Glutamatergic neuron (in vitro differentiated cells): Measurements from ENCODE around the gene ASPM. TPM values are rescaled to one million over a fixed set of nuclear protein-coding genes. Genes with fewer than 3 reads are reported as not detected.

ENCODE experiments used
- DNase-seq: peaks from one replicate; pipeline ENCODE4 v3.0.0; 2022
- H3K27ac Mint-ChIP-seq: one replicate; pipeline ENCODE4 v1.8.0; 2020; ENCODE audit warnings: mild to moderate bottlenecking, mixed read lengths, inconsistent platforms; ENCODE audit not compliant: unreplicated experiment
- H3K27me3 Mint-ChIP-seq: one replicate; pipeline ENCODE4 v1.8.0; 2020; ENCODE audit warnings: mild to moderate bottlenecking, moderate library complexity, mixed read lengths, inconsistent platforms; ENCODE audit not compliant: unreplicated experiment
- H3K36me3 Mint-ChIP-seq: one replicate; pipeline ENCODE4 v1.8.0; 2020; ENCODE audit warnings: mild to moderate bottlenecking, mixed read lengths, inconsistent platforms; ENCODE audit not compliant: unreplicated experiment
- H3K4me1 Mint-ChIP-seq: one replicate; pipeline ENCODE4 v1.8.0; 2020; ENCODE audit warnings: mild to moderate bottlenecking, low read depth, mixed read lengths, inconsistent platforms; ENCODE audit not compliant: unreplicated experiment
- H3K4me3 Mint-ChIP-seq: one replicate; pipeline ENCODE4 v1.8.0; 2020; ENCODE audit warnings: mild to moderate bottlenecking, mixed read lengths, inconsistent platforms; ENCODE audit not compliant: unreplicated experiment
- H3K9me3 Mint-ChIP-seq: one replicate; pipeline ENCODE4 v1.8.0; 2020; ENCODE audit warnings: mild to moderate bottlenecking, moderate library complexity, mixed read lengths, inconsistent platforms; ENCODE audit not compliant: unreplicated experiment
- total RNA-seq: library from RNA; stranded (reverse); fragmentation: NEBNext Ultra II Directional; extraction: Animal tissue kit (Norgen Biotek cat#: 25700); gene quantifications from one replicate; pipeline ENCODE4 v1.2.1, GENCODE V29; 2021; ENCODE audit not compliant: unreplicated experiment
- TF ChIP-seq, protein P1 (sequence below): fragments of 200-600 bp; sonication (generic); IDR thresholded peaks from one replicate; pipeline ENCODE4 v1.5.0; 2021; ENCODE audit not compliant: partially characterized antibody, unreplicated experiment

ASPM gene
- total RNA-seq, 1 donor from 2014 or later: 5.9 TPM

DNA sequence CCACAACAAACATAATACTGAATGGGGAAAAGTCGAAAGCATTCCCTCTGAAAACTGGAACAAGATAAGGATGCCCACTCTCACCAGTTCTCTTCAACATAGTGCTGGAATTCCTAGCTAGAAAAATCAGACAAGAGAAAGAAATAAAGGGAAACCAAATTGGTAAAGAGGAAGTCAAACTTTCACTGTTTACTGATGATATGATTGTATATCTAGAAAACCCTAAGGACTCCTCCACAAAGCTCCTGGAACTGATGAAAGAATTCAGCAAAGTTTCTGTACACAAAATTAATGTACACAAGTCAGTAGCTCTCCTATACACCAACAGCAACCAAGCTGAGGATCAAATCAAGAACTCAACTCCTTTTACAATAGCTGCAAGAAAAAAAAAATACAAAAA lies 72.5 kb downstream of the ASPM start:
- Mint-ChIP-seq H3K4me3 (no peak overlapping the region), H3K27ac (no peak overlapping the region), H3K4me1 (no peaks in the 10 kb centered on the region), H3K36me3 (peaks cover 7% of the 10 kb centered on the region), H3K9me3 (peaks cover 3% of the 10 kb centered on the region), H3K27me3 (no peaks in the 10 kb centered on the region)
- no peak for DNase-seq
- TF ChIP-seq, protein P1, sequence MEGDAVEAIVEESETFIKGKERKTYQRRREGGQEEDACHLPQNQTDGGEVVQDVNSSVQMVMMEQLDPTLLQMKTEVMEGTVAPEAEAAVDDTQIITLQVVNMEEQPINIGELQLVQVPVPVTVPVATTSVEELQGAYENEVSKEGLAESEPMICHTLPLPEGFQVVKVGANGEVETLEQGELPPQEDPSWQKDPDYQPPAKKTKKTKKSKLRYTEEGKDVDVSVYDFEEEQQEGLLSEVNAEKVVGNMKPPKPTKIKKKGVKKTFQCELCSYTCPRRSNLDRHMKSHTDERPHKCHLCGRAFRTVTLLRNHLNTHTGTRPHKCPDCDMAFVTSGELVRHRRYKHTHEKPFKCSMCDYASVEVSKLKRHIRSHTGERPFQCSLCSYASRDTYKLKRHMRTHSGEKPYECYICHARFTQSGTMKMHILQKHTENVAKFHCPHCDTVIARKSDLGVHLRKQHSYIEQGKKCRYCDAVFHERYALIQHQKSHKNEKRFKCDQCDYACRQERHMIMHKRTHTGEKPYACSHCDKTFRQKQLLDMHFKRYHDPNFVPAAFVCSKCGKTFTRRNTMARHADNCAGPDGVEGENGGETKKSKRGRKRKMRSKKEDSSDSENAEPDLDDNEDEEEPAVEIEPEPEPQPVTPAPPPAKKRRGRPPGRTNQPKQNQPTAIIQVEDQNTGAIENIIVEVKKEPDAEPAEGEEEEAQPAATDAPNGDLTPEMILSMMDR: no peak

DNA sequence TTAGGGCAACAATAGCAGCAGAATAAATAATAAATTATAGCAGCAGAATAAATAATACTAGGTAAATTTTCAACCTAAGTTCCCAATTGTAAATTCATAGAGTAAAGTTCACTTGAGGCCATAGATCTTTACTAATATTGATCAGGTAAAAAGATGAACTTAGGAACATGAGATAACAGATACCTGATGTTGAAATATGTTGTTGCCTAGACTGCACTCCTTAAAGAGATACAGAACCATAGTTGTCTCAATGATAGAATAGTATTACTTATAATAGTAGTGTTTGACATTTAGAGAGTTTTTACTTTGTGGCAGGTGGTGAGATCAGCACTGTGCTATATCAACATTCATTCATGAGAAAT lies 79.0 kb downstream of the ASPM start:
- no peak for DNase-seq
- TF ChIP-seq, protein P1: no peak
- Mint-ChIP-seq H3K27me3 (no peaks in the 10 kb centered on the region), H3K27ac (no peak overlapping the region), H3K9me3 (peaks cover 6% of the 10 kb centered on the region), H3K4me1 (no peaks in the 10 kb centered on the region), H3K36me3 (peaks cover 7% of the 10 kb centered on the region), H3K4me3 (no peak overlapping the region)

DNA sequence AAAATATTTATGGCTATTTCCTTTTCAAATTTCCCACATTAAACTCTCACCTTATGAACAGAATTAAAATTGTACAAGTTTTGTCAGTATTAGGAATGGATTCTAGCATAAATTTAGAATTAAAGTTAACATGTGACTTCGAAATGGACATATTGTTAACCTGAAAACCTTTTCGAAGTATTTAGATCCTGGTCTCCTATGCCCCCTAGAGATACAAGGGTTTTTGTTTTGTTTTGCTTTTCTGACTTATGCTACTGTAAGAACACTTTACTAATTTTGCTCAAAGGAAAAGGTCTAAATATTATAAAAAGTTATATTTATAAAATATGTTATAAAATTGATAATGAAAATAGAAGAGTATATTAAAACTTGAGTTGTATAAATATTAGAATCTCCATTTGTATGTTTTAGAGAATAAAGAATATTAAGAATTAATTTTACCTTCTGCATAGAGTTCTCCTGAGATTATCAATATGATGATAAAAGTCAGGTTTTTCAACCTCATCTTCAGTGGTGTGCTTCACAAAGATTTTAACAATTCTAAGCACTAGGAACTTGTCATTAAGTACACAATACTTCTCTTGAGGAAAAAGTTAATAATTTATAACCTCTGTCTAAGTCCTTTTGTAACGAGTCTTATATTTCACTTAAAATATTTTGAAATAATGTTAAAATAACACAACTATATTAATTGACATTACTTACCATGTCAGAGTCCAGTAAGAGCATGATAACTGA lies 79.6 kb downstream of the ASPM start, which contains the start of gene F13B:
Gene F13B, minus strand, starts transcription at position 542 of the 738 bp plus-strand sequence. Its CDS starts 37 bp downstream, at position 505.
- Mint-ChIP-seq H3K27me3 (no peaks in the 10 kb centered on the region), H3K9me3 (peaks cover 6% of the 10 kb centered on the region), H3K4me1 (no peaks in the 10 kb centered on the region), H3K27ac (no peak within 1 kb of the TSS), H3K36me3 (peaks cover 7% of the 10 kb centered on the region), H3K4me3 (no peak within 1 kb of the TSS)
- TF ChIP-seq, protein P1: no peak
- no peak for DNase-seq

DNA sequence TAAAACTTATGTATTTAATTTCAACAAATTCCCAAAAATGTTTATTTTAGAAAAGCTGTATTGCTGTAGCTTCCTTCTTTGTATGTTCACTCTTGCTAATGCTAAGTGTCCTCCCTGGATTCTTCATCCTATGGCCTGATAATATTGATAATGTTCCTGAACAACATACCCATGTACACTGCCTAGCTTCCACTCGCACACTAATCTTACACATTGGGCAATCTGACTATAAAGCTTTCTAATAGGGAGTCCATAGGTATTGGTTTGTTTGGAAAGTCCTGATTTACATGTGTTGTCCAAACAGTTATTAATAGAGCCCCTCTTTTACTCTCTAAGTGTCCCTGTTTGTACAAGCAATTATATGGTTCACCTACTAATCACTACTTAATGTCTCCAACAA lies 80.2 kb downstream of the ASPM start:
- Mint-ChIP-seq H3K4me3 (no peak overlapping the region), H3K27me3 (no peaks in the 10 kb centered on the region), H3K4me1 (no peaks in the 10 kb centered on the region), H3K36me3 (peaks cover 7% of the 10 kb centered on the region), H3K27ac (no peak overlapping the region), H3K9me3 (peaks cover 6% of the 10 kb centered on the region)
- DNase-seq: no peak
- TF ChIP-seq, protein P1: no peak

DNA sequence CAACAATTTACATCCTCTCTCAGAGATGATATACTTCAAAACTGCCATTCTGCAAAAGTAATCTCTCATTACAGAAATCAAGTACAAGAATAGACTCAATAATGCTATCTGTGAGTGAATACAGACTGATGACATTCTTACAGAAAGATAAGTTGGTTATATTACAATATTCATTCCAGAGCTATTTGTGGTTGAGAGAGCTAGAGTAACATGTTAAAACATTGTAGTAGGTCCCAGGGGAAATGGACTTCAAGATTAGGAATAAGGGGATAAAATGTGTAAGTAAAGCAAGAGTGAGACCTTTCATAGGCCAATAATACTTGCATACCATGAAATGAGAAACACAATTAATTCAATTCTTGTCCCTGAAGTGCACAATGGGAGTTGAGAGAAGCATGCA lies 80.9 kb downstream of the ASPM start:
- no peak overlapping the region for H3K27ac Mint-ChIP-seq
- H3K27me3 Mint-ChIP-seq: no peaks in the 10 kb centered on the region
- peaks cover 6% of the 10 kb centered on the region for H3K9me3 Mint-ChIP-seq
- no peak overlapping the region for H3K4me3 Mint-ChIP-seq
- H3K4me1 Mint-ChIP-seq: no peaks in the 10 kb centered on the region
- DNase-seq: no peak
- peaks cover 7% of the 10 kb centered on the region for H3K36me3 Mint-ChIP-seq
- TF ChIP-seq, protein P1: no peak
